ENCODE measurements around the gene TMEM209.
"Not testable (repeated sequence)": the region's sequence is repeated elsewhere in the genome, so short reads cannot be mapped to it uniquely, and the experiment has no call there.

Gene TMEM209

GRCh38 chr7:130129011-130129411 lies 76.2 kb downstream of the TMEM209 start:
- ATAC-seq (ENCODE audit: low read depth) (no peak), DNase-seq (ENCODE audit: low spot score) (no peak)
- no peak overlapping the region for H3K4me3 ChIP-seq (ENCODE audit: severe bottlenecking)
- H3K9me3 ChIP-seq (ENCODE audit: severe bottlenecking): no peaks in the 10 kb centered on the region
- H3K4me1 ChIP-seq (ENCODE audit: insufficient read depth, poor library complexity, severe bottlenecking): no peaks in the 10 kb centered on the region
- no peak for TF ChIP-seq CTCF (IDR thresholded peaks at IDR 0.05; ENCODE audit: poor library complexity, severe bottlenecking)
- H3K27ac ChIP-seq (ENCODE audit: poor library complexity, severe bottlenecking): no peak overlapping the region
- H3K27me3 ChIP-seq (ENCODE audit: insufficient read depth, poor library complexity, severe bottlenecking): no peaks in the 10 kb centered on the region
- H3K36me3 ChIP-seq (ENCODE audit: low read depth): peaks cover 59% of the 10 kb centered on the region

GRCh38 chr7:130127821-130128317 lies 77.3 kb downstream of the TMEM209 start:
- ATAC-seq (ENCODE audit: low read depth) (no peak), DNase-seq (ENCODE audit: low spot score) (no peak)
- no peaks in the 10 kb centered on the region for H3K27me3 ChIP-seq (ENCODE audit: insufficient read depth, poor library complexity, severe bottlenecking)
- H3K9me3 ChIP-seq (ENCODE audit: severe bottlenecking): no peaks in the 10 kb centered on the region
- H3K36me3 ChIP-seq (ENCODE audit: low read depth): peaks cover 69% of the 10 kb centered on the region
- no peak overlapping the region for H3K27ac ChIP-seq (ENCODE audit: poor library complexity, severe bottlenecking)
- H3K4me3 ChIP-seq (ENCODE audit: severe bottlenecking): no peak overlapping the region
- no peak for TF ChIP-seq CTCF (IDR thresholded peaks at IDR 0.05; ENCODE audit: poor library complexity, severe bottlenecking)
- no peaks in the 10 kb centered on the region for H3K4me1 ChIP-seq (ENCODE audit: insufficient read depth, poor library complexity, severe bottlenecking)

GRCh38 chr7:130127404-130127803 lies 77.8 kb downstream of the TMEM209 start:
- no peak overlapping the region for H3K27ac ChIP-seq (ENCODE audit: poor library complexity, severe bottlenecking)
- H3K27me3 ChIP-seq (ENCODE audit: insufficient read depth, poor library complexity, severe bottlenecking): no peaks in the 10 kb centered on the region
- no peaks in the 10 kb centered on the region for H3K9me3 ChIP-seq (ENCODE audit: severe bottlenecking)
- ATAC-seq (ENCODE audit: low read depth) (no peak), DNase-seq (ENCODE audit: low spot score) (no peak)
- H3K4me1 ChIP-seq (ENCODE audit: insufficient read depth, poor library complexity, severe bottlenecking): no peaks in the 10 kb centered on the region
- no peak overlapping the region for H3K4me3 ChIP-seq (ENCODE audit: severe bottlenecking)
- TF ChIP-seq CTCF (IDR thresholded peaks at IDR 0.05; ENCODE audit: poor library complexity, severe bottlenecking): no peak
- H3K36me3 ChIP-seq (ENCODE audit: low read depth): peaks cover 74% of the 10 kb centered on the region

GRCh38 chr7:130126840-130127239 lies 78.4 kb downstream of the TMEM209 start:
- not testable (repeated sequence) for H3K4me1 ChIP-seq (ENCODE audit: insufficient read depth, poor library complexity, severe bottlenecking); H3K27me3 ChIP-seq (ENCODE audit: insufficient read depth, poor library complexity, severe bottlenecking); ATAC-seq (ENCODE audit: low read depth); H3K9me3 ChIP-seq (ENCODE audit: severe bottlenecking); DNase-seq (ENCODE audit: low spot score); H3K27ac ChIP-seq (ENCODE audit: poor library complexity, severe bottlenecking); H3K4me3 ChIP-seq (ENCODE audit: severe bottlenecking)
- H3K36me3 ChIP-seq (ENCODE audit: low read depth): peaks cover 80% of the 10 kb centered on the region

GRCh38 chr7:130124711-130125110 lies 80.5 kb downstream of the TMEM209 start:
- Histone ChIP-seq H3K4me1 (ENCODE audit: insufficient read depth, poor library complexity, severe bottlenecking) (no peaks in the 10 kb centered on the region), H3K4me3 (ENCODE audit: severe bottlenecking) (no peak overlapping the region), H3K36me3 (ENCODE audit: low read depth) (peaks cover 84% of the 10 kb centered on the region), H3K27me3 (ENCODE audit: insufficient read depth, poor library complexity, severe bottlenecking) (no peaks in the 10 kb centered on the region), H3K27ac (ENCODE audit: poor library complexity, severe bottlenecking) (no peak overlapping the region), H3K9me3 (ENCODE audit: severe bottlenecking) (no peaks in the 10 kb centered on the region)
- DNase-seq (ENCODE audit: low spot score): no peak
- no peak for ATAC-seq (ENCODE audit: low read depth)
- no peak for TF ChIP-seq CTCF (IDR thresholded peaks at IDR 0.05; ENCODE audit: poor library complexity, severe bottlenecking)

Data from RWPE2 (cell line).